Smooth muscle cell (in vitro differentiated cells): ENCODE data around the gene ABCA12. TPM values are rescaled to one million over a fixed set of nuclear protein-coding genes. Genes with fewer than 3 reads are reported as not detected.

Experiments used
- DNase-seq: peaks from one replicate; lab custom pipeline; 2025; ENCODE audit not compliant: unreplicated experiment; lab: John Stamatoyannopoulos, UW
- H2AFZ ChIP-seq: fragments of 200-600 bp; sonication (generic); 2 replicates; pipeline ENCODE4 v1.6.0; 2016; ENCODE audit warnings: antibody characterized with exemption, low read depth, mild to moderate bottlenecking
- H3F3A ChIP-seq: fragments of 200-600 bp; sonication (generic); 2 replicates; pipeline ENCODE4 v1.6.0; 2017; ENCODE audit warnings: antibody characterized with exemption, low read depth
- H3K27ac ChIP-seq: fragments of 200-600 bp; sonication (generic); 2 replicates; pipeline ENCODE4 v1.5.1; 2016; ENCODE audit warnings: low read depth, mild to moderate bottlenecking
- H3K27me3 ChIP-seq: fragments of 200-600 bp; sonication (generic); 2 replicates; pipeline ENCODE4 v1.6.1; 2016; ENCODE audit warnings: low read depth, mild to moderate bottlenecking
- H3K36me3 ChIP-seq: fragments of 200-600 bp; sonication (generic); 2 replicates; pipeline ENCODE4 v1.5.1; 2016; ENCODE audit warnings: low read depth
- H3K4me1 ChIP-seq: fragments of 200-600 bp; sonication (generic); 2 replicates; pipeline ENCODE4 v1.5.1; 2016; ENCODE audit warnings: low read depth
- H3K4me2 ChIP-seq: fragments of 200-600 bp; sonication (generic); 2 replicates; pipeline ENCODE4 v1.6.0; 2016; ENCODE audit warnings: mild to moderate bottlenecking
- H3K4me3 ChIP-seq: fragments of 200-600 bp; sonication (generic); 2 replicates; pipeline ENCODE4 v1.5.1; 2016; ENCODE audit warnings: mild to moderate bottlenecking
- H3K79me2 ChIP-seq: fragments of 200-600 bp; sonication (generic); 2 replicates; pipeline ENCODE4 v1.6.0; 2016; ENCODE audit warnings: low read depth, mild to moderate bottlenecking
- H3K9ac ChIP-seq: fragments of 200-600 bp; sonication (generic); 2 replicates; pipeline ENCODE4 v1.6.0; 2016; ENCODE audit warnings: low read depth
- H3K9me3 ChIP-seq: fragments of 200-600 bp; sonication (generic); replicated peaks from 2 replicates; pipeline ENCODE4 v1.5.1; 2016; ENCODE audit warnings: low read depth
- H4K20me1 ChIP-seq: fragments of 200-600 bp; sonication (generic); 2 replicates; pipeline ENCODE4 v1.6.0; 2016; ENCODE audit warnings: low read depth
- WGBS: methylation state at CpG from one replicate; pipeline ENCODE4 v1.1.7; 2016; ENCODE audit warnings: low lambda C conversion rate; 5-methylcytosine and 5-hydroxymethylcytosine counted together
- polyA plus RNA-seq: library from polyadenylated mRNA; unstranded; fragments of >200 nt; fragmentation: Nextera tagmentation; extraction: Ambion mirVana; gene quantifications from 2 replicates; pipeline ENCODE4 v1.2.1, GENCODE V29; 2016
- total RNA-seq: library from RNA; depleted of rRNA; stranded (reverse); fragments of >200 nt; gene quantifications from 2 replicates; pipeline ENCODE4 v1.2.3, GENCODE V29; 2014
- TF ChIP-seq, protein P1 (sequence below): fragments of 200-600 bp; sonication (generic); IDR thresholded peaks from 2 replicates; pipeline ENCODE4 v1.5.1; 2017; ENCODE audit warnings: borderline replicate concordance, mild to moderate bottlenecking, antibody characterized with exemption; ENCODE audit not compliant: insufficient read depth, poor library complexity, severe bottlenecking

ABCA12 gene
- total and polyA plus RNA-seq, 2 experiments from 2014 or later, result 0.47 to 5.7 TPM

DNA sequence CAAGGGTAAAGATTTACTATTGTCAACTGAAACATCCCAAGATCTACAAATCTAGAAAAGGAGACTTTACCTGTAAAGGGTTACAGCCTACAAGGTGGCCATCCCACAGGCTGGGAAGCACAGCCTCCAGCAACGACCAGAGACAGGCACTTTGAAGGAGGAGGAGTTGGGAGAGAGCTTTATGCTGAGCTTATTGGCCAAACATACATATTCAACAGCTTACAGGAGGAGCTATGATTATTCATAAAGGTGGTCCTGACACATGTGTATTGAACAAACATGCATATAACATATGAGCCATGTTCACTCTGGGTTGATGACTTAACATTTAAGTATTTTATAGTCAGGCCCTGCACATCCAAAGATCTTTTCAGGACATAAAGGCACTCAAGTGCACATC is 11.1 kb upstream of the ABCA12 start:
- Histone ChIP-seq H3K4me3 (no peak overlapping the region), H3K27ac (no peak overlapping the region), H3K4me1 (no peaks in the 10 kb centered on the region), H3K4me2 (no peak overlapping the region), H4K20me1 (no peaks in the 10 kb centered on the region), H3K27me3 (no peaks in the 10 kb centered on the region), H3K9me3 (no peaks in the 10 kb centered on the region), H3K9ac (no peak overlapping the region), H3K36me3 (no peaks in the 10 kb centered on the region), H3F3A (no peaks in the 10 kb centered on the region), H2AFZ (no peak overlapping the region), H3K79me2 (no peaks in the 10 kb centered on the region)
- TF ChIP-seq, protein P1, sequence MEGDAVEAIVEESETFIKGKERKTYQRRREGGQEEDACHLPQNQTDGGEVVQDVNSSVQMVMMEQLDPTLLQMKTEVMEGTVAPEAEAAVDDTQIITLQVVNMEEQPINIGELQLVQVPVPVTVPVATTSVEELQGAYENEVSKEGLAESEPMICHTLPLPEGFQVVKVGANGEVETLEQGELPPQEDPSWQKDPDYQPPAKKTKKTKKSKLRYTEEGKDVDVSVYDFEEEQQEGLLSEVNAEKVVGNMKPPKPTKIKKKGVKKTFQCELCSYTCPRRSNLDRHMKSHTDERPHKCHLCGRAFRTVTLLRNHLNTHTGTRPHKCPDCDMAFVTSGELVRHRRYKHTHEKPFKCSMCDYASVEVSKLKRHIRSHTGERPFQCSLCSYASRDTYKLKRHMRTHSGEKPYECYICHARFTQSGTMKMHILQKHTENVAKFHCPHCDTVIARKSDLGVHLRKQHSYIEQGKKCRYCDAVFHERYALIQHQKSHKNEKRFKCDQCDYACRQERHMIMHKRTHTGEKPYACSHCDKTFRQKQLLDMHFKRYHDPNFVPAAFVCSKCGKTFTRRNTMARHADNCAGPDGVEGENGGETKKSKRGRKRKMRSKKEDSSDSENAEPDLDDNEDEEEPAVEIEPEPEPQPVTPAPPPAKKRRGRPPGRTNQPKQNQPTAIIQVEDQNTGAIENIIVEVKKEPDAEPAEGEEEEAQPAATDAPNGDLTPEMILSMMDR, result no peak
- WGBS, result 52% methylated on average over 1 of the region's 1 CpG
- DNase-seq, result no peak

GRCh38 chr2:215149060-215149459 is 10.6 kb upstream of the ABCA12 start:
- no peak for DNase-seq
- no peaks in the 10 kb centered on the region for H3K79me2 ChIP-seq
- no peak overlapping the region for H3K9ac ChIP-seq
- no peak overlapping the region for H3K27ac ChIP-seq
- H3K27me3 ChIP-seq, result no peaks in the 10 kb centered on the region
- H3F3A ChIP-seq, result no peaks in the 10 kb centered on the region
- H3K36me3 ChIP-seq, result no peaks in the 10 kb centered on the region
- H4K20me1 ChIP-seq, result no peaks in the 10 kb centered on the region
- no peak overlapping the region for H3K4me3 ChIP-seq
- no peak overlapping the region for H3K4me2 ChIP-seq
- no peak overlapping the region for H2AFZ ChIP-seq
- 91% methylated on average over 2 of the region's 2 CpGs for WGBS
- H3K9me3 ChIP-seq, result no peaks in the 10 kb centered on the region
- TF ChIP-seq, protein P1, result no peak
- no peaks in the 10 kb centered on the region for H3K4me1 ChIP-seq

GRCh38 chr2:215145611-215146010 is 7.2 kb upstream of the ABCA12 start:
- Histone ChIP-seq H3F3A (no peaks in the 10 kb centered on the region), H3K4me3 (no peak overlapping the region), H3K27me3 (no peaks in the 10 kb centered on the region), H3K27ac (no peak overlapping the region), H3K36me3 (no peaks in the 10 kb centered on the region), H3K9ac (no peak overlapping the region), H3K79me2 (no peaks in the 10 kb centered on the region), H2AFZ (no peak overlapping the region), H3K4me2 (no peak overlapping the region), H3K4me1 (no peaks in the 10 kb centered on the region), H4K20me1 (no peaks in the 10 kb centered on the region), H3K9me3 (no peaks in the 10 kb centered on the region)
- DNase-seq, result no peak
- TF ChIP-seq, protein P1, result no peak
- 29% methylated on average over 3 of the region's 3 CpGs for WGBS

- Histone ChIP-seq H3K27me3 (no peaks in the 10 kb centered on the region), H3K4me2 (no peak overlapping the region), H2AFZ (no peak overlapping the region), H3K9ac (no peak overlapping the region), H3K27ac (no peak overlapping the region), H3K36me3 (no peaks in the 10 kb centered on the region), H3K9me3 (no peaks in the 10 kb centered on the region), H4K20me1 (no peaks in the 10 kb centered on the region), H3K4me1 (no peaks in the 10 kb centered on the region), H3K4me3 (no peak overlapping the region), H3K79me2 (no peaks in the 10 kb centered on the region), H3F3A (no peaks in the 10 kb centered on the region)
- 79% methylated on average over 5 of the region's 5 CpGs for WGBS
- TF ChIP-seq, protein P1, result no peak
- no peak for DNase-seq
Measured at GRCh38 chr2:215144106-215144875, 5.9 kb upstream of the ABCA12 start.
